Hematopoietic multipotent progenitor cell treated with erythropoietin and hydrocortisone succinate and interleukin-3 and kit ligand, for 15 days (in vitro differentiated cells): Measurements from ENCODE around the gene SCT.
"Not testable (repeated sequence)": the region's sequence is repeated elsewhere in the genome, so short reads cannot be mapped to it uniquely, and the experiment has no call there.

Experiments used
- DNase-seq: peaks from one replicate; pipeline ENCODE4 v3.0.0-alpha.2; 2015; ENCODE audit warnings: low spot score

Gene SCT

GRCh38 chr11:626475-627307, at the start of gene SCT:
SCT (minus strand) TSS chr11:627181; CDS start chr11:627143, 38 bp downstream.
- no peak for DNase-seq

DNA sequence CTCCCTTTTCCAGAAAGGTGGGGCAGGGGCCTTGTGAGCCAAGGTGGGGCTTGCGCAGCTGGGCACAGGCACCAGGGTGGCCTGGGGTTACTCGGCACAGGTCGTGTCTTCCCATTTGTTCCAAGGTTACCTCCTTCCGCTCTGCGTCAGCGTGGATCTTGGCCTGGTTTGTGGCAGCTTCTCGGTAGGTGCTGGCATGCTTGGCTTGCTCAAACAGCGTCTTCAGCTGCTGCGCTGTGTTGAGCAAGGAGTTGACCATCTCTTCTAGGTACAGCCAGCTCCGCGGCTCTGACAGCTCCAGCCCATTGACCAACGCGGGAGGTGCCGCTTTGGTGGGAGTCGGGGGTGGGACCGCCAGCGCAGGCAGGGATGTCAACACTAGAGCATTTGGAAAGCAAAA, 47.4 kb upstream of the SCT start:
- DNase-seq = no peak

DNA sequence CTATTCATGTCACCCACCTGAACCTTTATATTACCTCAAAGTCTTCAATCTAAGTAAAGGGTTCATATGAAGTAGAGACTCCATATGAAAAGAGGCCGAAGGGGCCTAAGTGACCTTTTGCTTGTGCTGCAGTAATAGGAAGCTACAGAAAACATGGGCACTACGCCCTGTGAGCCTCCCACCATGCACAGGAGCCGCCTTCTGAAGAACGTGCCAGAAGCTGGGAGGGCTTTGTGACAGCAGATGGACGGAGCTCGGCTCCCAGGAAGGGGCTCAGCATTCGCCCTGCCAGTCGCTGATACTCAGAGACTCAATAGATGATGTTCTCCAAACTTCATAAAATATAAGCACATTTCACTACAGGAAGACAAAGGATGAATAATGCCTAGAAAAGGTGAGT, 46.9 kb upstream of the SCT start:
- no peak for DNase-seq

GRCh38 chr11:665704-666281, 38.8 kb upstream of the SCT start:
- peak; percentile 89 for DNase-seq

DNA sequence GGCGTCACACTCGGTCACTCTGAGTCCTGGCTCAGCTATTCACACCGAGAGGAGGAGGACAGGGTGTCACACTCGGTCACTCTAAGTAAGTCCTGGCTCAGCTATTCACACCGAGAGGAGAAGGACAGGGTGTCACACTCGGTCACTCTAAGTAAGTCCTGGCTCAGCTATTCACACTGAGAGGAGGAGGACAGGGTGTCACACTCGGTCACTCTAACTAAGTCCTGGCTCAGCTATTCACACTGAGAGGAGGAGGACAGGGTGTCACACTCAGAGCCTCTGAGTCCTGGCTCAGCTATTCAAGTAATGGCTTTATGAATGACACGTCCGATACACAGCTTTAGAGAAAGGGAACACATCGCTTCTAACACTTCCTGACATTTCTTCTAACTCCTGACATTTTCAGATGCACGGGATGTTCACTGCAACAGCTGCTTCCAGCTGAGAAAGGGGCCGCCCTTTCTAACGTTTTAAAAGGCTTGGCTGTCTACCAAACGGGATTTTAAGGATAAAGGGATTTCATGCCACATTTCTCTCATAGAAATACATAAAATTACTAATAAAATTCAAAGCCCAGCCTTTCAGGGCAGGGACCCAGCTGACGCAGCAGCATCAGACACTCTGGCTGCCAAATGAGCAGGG, 38.2 kb upstream of the SCT start:
- no peak for DNase-seq

DNA sequence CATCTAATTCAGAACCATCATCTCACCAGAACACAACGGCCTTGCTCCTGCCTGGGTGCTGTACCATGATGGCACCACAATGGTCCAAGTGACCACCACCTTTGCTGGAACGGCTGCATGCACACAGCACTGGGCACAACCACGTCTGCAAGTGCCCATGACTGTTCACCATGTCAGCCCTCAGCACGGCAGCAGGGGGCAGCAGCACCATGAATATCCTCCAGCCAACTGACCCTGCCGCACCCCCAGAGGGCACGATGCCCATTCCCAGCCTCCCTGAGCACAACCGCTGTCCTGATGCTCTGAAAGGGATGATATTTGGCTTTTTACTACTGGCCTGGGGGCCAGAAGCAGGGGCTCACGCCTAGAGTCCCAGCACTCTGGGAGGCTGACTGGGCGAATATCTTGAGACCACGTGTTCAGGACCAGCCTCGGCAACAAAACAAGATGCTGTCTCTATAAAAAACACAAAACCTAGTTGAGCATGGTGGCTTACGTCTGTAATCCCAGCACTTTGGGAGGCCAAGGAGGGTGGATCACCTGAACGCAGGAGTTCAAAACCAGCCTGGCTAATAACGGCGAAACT, 35.8 kb upstream of the SCT start:
- DNase-seq = peak; percentile 67

DNA sequence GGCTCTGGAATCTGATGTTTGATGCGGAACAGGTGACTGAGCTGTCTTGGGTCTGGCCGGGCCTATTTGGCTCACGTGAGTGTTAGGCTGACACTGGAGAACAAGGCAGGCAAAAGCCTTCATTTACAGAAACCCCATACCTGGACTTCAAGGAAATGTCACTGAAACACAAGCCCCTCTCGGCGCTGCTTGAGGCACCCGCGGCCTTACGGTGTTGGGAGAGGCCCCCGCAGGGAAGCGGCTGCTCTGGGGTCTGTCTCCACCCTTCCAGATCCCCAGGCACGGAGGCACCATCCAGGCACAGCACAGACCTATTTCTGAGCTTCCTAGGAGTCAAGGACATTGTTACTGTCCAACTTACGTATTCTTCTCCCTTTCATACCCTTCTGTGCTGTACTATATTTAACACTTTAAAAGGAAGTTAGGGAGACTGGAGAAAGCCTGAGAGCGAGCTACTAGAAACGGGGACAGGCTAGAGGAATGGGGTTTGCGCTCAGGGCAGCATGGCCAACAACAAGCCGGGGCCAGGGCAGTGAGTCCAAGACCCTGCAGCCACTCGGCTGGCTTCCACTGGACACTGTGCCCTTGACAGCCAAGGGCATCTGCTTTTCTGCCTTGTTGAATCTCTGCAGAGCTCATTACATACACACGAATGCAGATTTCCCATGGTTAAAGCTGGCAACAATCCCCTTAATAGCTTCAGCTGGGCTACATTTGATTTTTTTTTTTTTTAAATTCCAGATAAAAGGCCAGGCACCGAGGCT, 33.9 kb upstream of the SCT start:
- no peak for DNase-seq

DNA sequence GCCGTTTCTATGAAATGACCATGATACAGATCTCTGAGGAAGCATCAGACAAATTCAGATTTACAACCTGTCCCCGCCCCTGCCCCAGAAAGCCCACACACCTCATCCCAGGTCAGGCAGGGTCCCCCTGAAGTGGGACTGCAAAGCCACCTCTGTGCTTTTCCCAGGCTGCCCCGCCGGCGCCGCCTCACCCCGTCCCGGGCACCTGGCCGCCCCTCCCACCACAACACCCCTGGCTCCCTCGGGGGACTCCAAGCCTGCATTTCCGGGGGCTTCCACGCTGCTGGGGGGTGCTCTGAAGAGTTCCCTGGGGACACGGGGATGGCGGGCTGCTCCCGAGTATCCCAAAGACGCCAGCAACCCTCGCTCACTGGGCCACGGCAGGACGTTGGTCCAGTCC, 33.3 kb upstream of the SCT start:
- DNase-seq = no peak

DNA sequence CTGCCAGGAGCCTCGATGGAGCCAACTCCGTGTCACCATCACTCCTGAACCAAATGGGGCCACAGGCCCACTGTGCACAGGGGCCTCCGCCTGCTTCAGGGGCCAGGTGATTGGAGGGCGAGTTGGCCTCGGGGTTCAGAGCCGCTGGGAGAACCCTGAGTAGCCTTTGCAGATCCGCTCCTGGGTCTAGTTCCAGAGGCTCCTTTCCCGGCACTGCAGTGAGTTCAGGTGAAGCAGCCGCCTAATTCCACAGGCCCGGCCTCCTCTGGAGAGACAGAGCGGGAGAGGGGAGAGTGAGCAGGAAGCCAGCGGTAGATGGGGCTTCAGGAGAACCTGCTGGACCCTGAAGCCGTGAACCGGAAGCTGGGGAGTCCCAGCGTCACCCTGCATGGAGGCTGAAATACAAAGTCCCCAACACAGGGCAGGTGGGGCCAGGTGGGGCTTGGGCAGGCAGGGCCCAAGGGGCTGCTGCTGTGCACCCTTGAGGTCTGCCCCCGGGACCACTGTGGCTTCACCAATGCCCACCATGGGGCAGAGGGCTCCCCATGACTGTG, 32.6 kb upstream of the SCT start:
- no peak for DNase-seq

DNA sequence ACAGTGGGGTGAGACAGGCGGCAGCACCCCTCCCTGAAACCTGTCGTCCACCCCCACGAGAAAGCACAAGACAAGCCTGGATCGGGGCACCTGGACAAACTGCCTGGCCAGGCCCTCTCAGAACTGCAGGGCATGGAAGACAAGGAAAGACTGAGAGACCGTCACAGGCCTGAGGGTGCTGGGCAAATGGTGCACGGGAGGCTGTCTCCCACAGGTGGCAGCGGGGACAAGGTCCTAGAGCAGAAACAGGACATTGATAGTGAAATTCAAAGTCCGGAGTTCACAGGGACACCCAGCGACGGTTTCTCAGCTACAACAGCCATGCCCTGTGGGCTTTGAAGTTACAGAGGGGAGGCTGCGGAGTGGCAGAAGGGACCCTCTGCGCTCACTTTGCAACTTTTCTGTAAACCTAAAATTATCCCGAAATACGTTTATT, 30.7 kb upstream of the SCT start:
- no peak for DNase-seq

- DNase-seq = no peak
These were observed 29.9 kb upstream of the SCT start for GRCh38 chr11:656866-657265.

DNA sequence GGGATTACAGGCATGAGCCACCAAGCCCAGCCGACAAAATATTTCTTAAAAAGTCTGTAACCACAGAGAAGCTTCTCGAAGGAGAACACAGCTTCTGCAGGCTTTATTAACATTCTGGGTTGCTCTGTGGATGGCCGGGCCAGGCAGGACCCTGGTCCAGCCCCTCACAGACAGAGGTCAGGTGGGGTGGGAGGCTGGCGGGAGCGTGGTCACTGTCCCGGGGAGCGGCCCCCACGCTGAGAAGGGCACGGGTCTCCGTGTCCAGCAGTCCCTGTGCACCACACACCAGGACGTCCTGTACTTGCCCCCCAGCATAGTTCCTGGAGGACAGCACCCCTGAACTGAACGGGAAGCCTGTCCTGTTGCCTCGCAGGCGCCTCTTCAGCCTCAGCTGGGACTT, 29.4 kb upstream of the SCT start:
- no peak for DNase-seq

DNA sequence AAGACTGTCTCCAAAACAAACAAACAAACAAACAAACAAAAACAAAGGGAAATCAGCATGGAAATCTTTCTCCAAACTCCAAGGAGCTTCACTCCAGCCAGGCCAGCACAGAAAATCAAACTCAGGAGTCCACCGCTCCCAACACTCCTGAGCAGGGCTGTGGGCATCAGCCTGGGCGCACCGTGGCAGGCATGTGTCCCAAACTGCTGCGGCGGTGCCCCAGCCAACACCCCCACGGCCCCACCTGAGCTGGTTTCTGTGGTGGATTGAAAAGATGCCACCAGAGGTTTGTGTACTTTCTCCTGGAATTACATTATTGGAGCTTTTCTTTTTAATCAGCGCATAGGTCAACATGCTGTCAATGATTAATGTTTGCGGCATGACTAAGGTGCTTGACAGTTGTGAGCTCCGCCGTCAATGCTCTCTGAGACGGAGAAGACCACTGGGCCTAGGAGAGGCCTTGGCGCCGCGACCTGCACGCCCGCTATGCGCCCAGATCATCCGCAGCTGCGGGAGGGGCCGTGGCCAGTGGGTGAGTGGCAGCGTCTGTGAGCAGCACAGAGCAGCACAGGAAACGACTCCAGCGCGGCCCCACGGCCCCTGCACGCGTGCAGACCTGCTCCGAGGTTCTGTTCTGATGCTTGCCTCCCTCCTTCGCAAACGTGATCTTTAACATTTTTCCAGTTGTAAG, 28.2 kb upstream of the SCT start:
- no peak for DNase-seq

GRCh38 chr11:654444-654843, 27.5 kb upstream of the SCT start:
- not testable (repeated sequence) for DNase-seq

DNA sequence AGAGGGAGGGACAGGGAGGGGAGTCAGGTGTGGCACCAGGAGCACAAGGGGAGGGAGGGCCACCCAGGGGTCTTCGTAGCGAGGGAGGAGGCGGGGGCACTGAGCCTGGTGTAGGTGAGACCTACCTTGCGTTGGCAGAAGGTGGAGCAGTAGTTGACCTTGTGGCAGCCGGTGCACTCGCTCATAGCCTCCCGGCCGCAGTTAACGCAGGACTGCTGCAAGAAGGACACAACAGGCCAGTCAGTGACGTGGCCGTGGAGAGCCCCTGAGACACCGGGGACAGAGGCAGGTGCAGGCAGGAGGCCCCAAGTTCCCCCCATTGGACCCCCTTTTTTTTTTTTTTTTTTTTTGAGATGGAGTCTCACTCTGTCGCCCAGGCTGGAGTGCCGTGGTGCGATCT, 26.9 kb upstream of the SCT start:
- DNase-seq = no peak

- not testable (repeated sequence) for DNase-seq
These were observed 26.2 kb upstream of the SCT start for GRCh38 chr11:653136-653535.

- no peak for DNase-seq
These were observed 23.5 kb upstream of the SCT start for GRCh38 chr11:650482-650881.

GRCh38 chr11:647672-648158, 20.7 kb upstream of the SCT start:
- DNase-seq = not testable (repeated sequence)

DNA sequence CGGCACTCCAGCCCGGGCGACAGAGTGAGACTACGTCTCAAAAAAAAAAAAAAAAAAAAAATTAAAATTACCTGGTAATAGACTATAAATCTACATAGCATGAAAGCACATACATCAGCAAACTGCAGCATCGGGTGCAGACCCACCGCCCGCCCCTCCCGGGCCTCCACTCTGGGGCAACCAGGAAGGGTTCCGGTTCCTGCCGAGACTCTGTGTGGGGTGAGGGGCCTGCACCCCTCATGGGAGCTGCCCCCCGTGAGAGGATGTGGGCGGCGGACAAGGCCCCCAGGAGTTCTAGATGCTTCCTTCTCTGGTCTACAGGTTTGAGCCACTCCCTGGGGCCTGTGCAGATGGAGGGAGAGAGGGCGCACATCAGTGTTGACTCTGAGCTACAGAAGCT, 19.2 kb upstream of the SCT start:
- DNase-seq = no peak

DNA sequence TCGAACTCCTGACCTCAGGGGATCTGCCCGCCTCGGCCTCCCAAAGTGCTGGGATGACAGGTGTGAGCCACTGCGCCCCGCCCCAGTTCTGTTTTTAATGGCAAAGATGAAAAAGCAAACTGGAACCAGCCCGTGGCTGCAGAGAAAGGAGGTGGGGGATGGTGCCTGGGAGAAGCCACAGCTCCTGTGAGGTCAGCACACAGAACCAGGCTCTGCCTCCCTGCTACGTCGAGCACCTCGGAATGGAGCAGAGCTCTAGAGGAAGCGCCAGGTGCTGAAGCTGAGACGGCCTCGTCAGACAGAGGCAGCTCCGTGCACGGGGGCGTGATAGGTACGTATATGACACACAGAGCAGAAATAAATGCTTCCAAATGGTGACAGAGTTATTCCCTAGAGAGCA, 18.6 kb upstream of the SCT start:
- no peak for DNase-seq
